GM19025 (cell line): ENCODE measurements around the gene GSK3B.
A peak's percentile ranks its signal among the peaks of the same experiment; 100 is the strongest.

Source experiments
- ATAC-seq: cut with Tn5 transposase; IDR thresholded peaks from one replicate; pipeline ENCODE4 v1.9.1; 2021; ENCODE audit warnings: mild to moderate bottlenecking, low read depth, moderate library complexity; ENCODE audit not compliant: unreplicated experiment

The GSK3B gene

DNA sequence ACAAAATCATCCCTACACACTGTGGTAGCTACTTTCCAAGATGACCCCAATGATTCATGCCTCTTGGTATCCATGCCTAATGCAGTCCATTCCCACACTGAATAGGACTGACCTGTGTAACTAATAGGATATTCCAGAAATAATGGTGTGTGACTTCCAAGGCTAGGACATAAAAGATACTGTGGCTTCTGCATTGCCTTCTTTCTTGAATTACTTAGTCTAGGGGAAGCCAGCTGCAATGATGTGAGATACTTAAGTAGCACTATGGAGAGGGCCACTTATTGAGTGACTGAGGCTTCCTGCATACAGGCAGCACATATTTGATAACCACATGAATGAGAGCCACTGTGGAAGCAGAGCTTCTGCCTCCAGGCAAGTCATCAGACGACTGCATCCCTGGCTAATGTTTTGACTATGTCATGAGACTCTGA lies 262.3 kb downstream of the GSK3B start:
- no peak for ATAC-seq

DNA sequence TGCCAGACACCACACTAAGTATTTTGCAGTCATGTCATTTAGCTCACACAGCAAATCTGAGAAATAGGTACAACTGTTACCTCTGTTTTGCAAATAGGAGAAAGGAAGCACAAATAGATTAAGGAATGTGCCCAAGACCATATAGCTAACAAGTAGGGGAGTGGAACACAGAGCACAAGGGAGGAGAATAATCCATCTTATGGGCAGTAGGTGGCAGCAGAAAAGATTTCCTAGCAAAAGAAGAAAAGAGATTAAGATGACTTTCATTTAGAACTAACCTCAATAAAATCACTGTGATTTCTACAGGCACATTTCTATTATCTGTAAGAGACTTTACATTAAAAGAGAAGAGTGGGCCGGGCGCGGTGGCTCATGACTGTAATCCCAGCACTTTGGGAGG lies 263.2 kb downstream of the GSK3B start:
- ATAC-seq = no peak

GRCh38 chr3:119829420-119829819 lies 264.8 kb downstream of the GSK3B start:
- no peak for ATAC-seq

DNA sequence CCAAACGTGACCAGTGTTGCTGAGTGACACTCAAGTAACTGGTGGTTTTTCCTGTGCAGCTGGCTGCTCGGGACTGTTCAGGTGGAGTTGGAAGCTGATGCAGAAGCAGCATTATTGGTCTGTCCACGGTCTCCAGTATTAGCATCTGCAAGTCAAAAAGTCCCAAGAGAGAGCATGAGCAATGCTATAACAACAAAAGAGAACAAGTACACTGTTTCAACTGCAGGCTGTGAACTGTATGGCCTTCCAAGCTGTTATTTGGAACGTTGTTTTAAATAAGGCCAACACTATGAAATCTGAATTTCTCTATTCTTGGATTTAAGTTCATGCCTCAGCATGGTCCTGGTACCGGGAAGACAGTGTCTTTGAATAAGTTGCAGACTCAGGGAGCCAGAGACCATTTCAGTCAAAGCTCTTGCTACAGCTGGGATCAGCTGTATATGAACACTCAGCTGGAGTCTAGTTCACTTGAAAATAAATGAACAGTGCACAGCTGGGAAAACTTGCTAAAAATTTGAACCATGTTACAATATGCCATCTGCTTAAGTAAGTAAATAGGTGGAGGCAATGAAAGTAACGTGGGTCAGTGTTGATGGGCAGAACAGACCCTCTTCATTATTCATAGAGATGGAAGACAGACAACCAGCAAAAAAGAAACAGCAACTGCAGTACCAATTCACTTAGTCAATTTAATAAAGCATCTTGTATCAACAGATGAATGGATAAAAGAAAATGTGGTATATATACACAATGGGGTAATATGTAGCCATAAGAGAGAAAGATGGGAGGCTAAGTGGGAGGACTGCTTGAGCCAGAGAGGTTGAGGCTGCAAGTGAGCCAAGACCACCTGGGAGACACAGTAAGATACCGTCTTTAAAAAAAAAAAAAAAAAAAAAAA lies 267.3 kb downstream of the GSK3B start:
- no peak for ATAC-seq

DNA sequence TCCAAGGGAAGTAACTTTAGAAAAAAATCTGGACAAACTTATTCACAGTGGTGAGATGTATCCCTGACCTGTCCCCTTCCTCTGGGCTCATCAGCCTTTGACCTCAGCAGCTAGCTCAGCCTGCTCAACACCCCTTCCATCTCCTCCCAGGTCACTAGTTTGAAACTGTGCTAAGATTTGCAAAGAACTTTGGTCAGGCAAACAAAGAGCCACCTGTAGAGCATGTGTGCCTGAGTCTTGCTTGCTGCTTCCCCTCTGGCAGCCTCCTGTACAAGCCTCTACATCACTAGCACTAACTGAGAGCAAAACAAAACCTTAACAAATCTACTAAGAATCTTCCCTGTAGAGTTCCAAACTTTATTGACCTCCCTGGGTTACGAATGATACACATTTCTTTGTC lies 268.4 kb downstream of the GSK3B start:
- no peak for ATAC-seq

GRCh38 chr3:119819806-119820205 lies 274.4 kb downstream of the GSK3B start:
- ATAC-seq = no peak

GRCh38 chr3:119818937-119819336 lies 275.3 kb downstream of the GSK3B start:
- no peak for ATAC-seq

DNA sequence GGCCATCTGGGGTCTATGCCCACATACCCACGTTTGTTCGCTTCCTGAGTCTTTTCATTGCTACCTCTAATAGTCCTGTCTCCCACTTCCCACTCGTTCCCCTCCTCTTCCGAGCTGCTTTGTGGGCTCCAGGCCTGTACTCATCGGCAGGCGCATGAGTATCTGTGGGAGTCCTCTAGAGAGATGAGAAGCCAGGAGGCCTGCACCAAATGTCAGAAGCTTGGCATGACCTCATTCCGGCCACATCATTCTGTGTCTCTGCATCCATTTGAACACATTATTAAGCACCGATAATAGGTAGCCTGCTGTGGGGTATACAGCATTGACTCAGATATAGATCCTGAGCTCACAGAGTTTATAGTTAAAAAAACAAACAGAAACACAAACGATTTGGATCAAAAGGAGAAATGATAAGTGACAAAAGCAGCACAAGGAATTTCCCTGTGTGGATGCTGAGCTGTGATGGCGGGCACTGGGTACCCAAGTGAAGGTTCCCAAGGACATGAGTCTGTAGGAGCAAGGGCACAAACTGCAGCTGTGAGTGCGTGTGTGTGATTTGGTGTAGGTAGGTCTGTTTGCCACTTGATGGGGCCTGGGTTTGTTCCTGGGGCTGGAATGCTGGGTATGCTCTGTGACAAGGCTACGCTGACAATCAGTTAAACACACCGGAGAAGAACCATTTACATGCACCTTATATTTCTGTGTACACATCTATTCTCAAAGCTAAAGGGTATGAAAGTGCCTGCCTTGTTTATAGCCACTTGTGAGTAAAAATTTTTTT lies 276.5 kb downstream of the GSK3B start:
- no peak for ATAC-seq

GRCh38 chr3:119817071-119817470 lies 277.2 kb downstream of the GSK3B start:
- no peak for ATAC-seq

DNA sequence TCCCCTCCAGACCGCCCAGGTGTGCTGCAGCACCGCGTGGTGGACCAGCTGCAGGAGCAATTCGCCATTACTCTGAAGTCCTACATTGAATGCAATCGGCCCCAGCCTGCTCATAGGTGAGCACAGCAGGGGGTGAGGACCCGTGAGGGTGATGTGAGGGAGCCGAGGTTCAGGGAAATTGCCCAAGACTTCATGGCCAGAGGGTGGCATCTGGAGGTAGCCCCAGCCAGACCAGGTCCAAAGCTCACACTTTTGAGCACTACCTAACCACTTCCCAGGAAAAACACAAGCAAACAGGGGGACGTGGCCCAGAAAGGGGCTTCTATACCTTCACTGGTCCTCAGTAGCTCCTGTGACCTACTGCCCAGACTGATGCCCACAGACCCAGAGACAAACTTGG lies 278.5 kb downstream of the GSK3B start:
- no peak for ATAC-seq

- ATAC-seq = no peak
Measured at GRCh38 chr3:119812491-119813058, 281.7 kb downstream of the GSK3B start.

DNA sequence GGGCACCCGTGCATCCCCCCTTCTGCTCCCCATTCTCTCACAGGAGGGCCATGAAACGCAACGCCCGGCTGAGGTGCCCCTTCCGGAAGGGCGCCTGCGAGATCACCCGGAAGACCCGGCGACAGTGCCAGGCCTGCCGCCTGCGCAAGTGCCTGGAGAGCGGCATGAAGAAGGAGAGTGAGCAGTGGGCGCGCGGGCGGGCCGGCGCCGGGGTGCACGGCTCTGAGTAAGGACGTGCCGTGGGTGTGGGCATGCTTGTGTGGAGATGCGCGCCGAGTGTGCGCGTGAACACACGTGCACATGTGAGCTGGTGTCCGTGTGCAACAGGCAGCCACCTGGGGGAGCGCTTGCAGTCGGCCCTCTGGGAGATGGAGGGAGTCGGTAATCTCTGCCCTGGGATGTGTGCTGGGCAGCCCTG lies 284.2 kb downstream of the GSK3B start:
- ATAC-seq = peak; percentile 86

- peak; percentile 28 for ATAC-seq
Measured at GRCh38 chr3:119809249-119810017, 284.8 kb downstream of the GSK3B start.

DNA sequence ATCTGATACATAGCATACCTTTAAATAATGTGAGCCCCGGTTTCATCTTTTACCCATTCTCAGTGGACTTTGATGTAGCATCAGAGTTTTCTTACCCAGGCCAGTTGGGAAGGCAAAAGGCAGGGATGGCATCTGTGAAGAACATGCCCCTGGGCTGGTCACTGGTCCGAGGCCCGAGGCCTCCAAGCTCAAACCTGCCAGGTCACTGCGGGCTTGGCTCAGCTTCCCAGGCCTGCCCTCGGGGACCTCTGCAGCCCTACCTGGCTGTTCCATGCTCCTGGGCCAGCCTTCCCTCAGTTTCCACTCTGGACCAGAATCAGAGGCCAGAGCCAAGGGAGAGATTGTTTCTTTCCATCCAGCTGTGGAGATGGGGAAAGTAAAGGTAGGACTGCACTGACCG lies 285.4 kb downstream of the GSK3B start:
- no peak for ATAC-seq

DNA sequence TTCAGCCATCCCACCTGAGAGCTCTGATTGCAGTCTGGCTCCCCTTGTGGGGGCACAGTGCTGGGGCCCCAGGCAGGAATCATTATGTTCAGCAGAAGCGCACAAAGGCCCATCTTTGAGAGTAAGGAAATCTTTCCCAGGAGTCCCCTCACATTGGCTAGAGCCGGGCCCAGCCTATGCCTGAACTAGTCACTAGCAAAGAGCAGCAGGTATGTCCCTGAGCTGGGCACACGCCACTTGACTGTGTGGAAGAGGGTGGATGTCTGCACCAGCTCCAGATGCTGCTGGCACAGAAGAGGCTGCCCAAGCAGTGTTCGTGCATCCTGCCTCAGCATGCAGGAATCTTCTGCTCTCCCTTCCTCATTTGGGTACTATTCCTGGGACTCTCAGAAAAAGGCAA lies 286.0 kb downstream of the GSK3B start:
- no peak for ATAC-seq

- no peak for ATAC-seq
Measured at GRCh38 chr3:119800844-119801243, 293.4 kb downstream of the GSK3B start.

- no peak for ATAC-seq
Measured at GRCh38 chr3:119796785-119797184, 297.5 kb downstream of the GSK3B start.

DNA sequence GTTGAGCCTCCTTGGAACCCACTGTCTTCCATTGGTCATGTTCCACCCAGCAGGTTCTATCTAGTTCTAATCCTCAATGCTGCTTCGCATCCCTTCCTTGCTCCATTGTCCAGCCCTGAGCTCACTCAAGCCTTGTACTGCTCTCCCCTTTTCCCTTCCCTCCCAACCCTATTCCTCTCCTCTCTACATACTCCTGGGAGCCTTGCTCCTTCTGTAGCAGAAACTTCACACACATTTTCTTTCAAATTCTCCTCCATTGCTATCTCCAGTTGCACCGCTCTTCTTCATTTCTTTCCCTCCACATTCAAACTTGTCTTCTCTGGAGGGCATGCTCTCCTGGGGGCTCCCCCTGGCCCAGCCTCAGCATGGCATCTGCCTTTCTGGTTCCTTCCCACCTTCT lies 297.9 kb downstream of the GSK3B start:
- ATAC-seq = no peak

DNA sequence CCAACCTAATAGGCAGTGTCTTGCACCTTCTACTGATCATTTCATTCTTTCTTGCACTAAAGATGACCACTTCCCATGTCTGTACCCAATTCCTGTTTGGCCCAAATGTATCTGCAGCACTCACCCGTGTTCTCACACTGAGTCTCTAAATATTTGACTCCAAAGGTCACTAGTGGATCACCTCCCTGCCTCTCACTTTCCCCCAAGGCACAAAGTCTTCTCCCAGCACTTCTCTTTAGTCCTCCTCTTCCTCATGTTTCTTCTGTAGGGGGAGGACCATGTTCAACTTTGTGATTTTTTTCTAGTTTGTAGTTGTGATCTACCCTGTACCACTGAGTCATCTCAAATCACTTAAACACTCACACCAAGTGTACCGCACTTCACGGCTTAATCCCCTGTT lies 298.4 kb downstream of the GSK3B start:
- no peak for ATAC-seq

GRCh38 chr3:119794971-119795612 lies 299.2 kb downstream of the GSK3B start:
- ATAC-seq = no peak
